Subcutaneous preadipocyte (primary cell): ENCODE data around the gene PDE6A. TPM values are rescaled to one million over a fixed set of nuclear protein-coding genes. Genes with fewer than 3 reads are reported as not detected.

Experiments
- small RNA-seq: library from RNA; depleted of rRNA; stranded (forward); fragments of <200 nt; gene quantifications from one replicate; pipeline ENCODE3, GENCODE V24; 2012
- total RNA-seq: library from RNA; depleted of rRNA; stranded (reverse); fragments of >200 nt; gene quantifications from 2 replicates; pipeline ENCODE4 v1.2.3, GENCODE V29; 2012

PDE6A gene
- total RNA-seq, result not detected in 2 replicates

DNA sequence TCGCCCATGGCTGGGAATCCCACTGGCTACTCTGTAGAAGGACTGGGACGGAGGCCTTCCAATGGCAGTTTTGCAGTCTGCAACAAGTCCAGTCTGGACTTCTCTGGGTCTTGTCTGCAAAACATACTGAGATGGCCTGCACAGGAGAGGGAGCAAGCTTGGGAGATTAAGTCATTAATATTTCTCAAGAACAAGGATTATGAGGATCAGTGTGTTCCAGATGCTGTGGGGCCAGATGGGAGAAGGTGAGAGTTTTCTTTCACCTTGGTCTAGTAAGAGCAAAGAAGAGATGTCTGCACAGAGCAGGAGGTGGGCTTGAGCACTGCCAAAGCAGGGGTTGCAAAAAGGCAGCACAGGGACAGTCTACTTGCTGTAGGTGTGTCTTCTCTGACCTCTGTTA, at the start of gene PDE6A:
Gene PDE6A (minus strand): TSS at position 128 of the 400 bp plus-strand sequence. CDS start 120 bp downstream, at position 8.

DNA sequence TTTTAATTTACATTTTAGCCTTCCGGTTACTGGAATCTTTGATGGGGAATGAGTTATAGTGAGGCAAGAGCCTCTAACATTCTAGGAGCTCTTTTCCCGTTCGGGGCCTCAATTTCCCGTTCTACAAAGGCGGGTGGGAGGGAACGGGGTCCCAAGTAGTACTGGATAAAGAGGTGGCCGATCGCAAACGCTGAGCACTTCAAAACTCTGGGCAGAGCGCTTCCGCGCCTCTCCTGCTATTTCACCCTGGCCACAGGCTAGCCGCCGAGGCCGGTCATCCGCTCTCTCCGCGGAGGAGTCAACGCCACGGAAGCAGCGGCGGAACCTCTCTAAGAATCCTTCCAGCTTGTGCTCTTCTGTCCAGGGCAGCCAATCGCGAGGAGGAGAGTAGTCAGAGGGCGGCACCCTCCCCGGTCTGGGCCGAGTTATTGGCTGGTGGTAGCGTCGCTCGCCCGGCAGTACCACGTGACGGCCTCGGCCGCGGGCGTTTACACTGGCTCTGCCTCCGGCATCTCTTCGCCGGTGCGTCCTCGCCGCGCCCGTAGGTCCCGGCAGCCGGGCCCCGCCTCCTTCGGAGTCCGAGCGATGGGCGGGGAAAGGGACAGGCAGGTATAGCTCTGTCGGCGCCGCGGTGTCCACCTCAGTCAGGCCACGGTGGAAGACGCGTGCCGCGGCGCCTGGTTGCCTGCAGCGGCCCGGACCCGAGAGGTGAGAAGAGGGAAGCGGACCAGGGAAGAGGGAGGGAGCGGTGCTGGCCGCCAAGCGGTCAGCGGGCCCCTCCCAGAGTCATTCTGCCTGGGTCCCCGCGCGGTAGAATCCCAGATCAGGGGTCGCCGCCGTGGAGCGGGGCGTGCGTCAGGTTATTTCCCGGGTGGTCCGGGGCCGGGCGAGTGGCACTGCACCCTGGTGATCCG, 15.9 kb upstream of the PDE6A start, which contains the start of gene SLC26A2:
Gene SLC26A2 (plus strand): TSS at position 487 of the 914 bp plus-strand sequence. CDS start 16,895 bp downstream, outside the sequence.

Small RNA genes within 50 kb of the gene (small RNA-seq; reads per million reads assigned to genes)
- gene RF00019, result not detected

Other genes with a start within 250 kb of the PDE6A start
- 2.2 and 4.7 TPM in 2 replicates for gene PPARGC1B, start 214.5 kb downstream of the PDE6A start, total RNA-seq
- 8.8 and 13.7 TPM in 2 replicates for gene SLC26A2, start 16.0 kb upstream of the PDE6A start, total RNA-seq
- 6.2 and 6.3 TPM in 2 replicates for gene TIGD6, start 55.9 kb upstream of the PDE6A start, total RNA-seq
- 32.7 and 46.3 TPM in 2 replicates for gene HMGXB3, start 55.9 kb upstream of the PDE6A start, total RNA-seq
- gene CSF1R, start 141.8 kb upstream of the PDE6A start, total RNA-seq, result not detected in 2 replicates
- 253 and 297 TPM in 2 replicates for gene PDGFRB, start 211.1 kb upstream of the PDE6A start, total RNA-seq
- not detected in 2 replicates for gene CDX1, start 222.0 kb upstream of the PDE6A start, total RNA-seq
- not detected in 2 replicates for gene SLC6A7, start 245.3 kb upstream of the PDE6A start, total RNA-seq